GM19025 (cell line): ENCODE data around the gene RPS6KA4.
"Not testable (repeated sequence)": the region's sequence is repeated elsewhere in the genome, so short reads cannot be mapped to it uniquely, and the experiment has no call there.

Experiments
- ATAC-seq: cut with Tn5 transposase; IDR thresholded peaks from one replicate; pipeline ENCODE4 v1.9.1; 2021; ENCODE audit warnings: mild to moderate bottlenecking, low read depth, moderate library complexity; ENCODE audit not compliant: unreplicated experiment

The RPS6KA4 gene

DNA sequence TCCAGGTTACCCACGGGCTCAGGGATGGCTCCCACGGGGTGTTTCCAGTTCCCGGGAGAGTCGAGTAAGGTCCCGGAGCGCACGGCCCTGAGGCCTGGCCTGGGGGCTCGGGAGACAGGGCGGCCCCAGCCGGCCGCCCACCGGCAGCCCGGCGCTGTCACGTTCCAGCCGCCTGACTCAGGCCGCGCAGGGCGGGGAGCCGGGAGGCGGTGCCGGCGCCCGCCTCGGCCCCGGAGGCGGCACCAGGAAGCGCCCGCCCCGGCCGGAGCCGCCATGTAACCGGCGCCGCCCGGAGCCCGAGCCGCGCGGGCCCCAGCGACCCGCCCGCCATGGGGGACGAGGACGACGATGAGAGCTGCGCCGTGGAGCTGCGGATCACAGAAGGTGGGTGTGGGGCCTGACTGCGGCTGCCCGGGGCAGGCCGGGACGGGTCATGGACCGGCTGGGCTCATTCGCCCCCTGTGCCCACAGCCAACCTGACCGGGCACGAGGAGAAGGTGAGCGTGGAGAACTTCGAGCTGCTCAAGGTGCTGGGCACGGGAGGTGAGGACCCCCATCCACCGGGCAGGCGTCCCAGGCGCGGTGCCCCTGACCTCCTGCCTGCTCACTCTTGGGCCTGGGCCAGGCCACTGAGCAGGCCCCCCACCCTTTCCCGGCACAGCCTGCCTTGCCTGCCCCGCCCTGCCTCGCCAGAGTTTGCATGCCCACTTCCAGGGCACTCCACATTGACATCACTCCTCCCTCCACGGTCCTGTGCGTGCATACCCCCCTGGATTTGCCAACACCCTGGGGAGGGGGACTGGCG lies at the start of gene RPS6KA4:
RPS6KA4 (plus strand) TSS at position 256 of the 805 bp plus-strand sequence; CDS start at position 330, 74 bp downstream.
- peak; percentile 65 for ATAC-seq

DNA sequence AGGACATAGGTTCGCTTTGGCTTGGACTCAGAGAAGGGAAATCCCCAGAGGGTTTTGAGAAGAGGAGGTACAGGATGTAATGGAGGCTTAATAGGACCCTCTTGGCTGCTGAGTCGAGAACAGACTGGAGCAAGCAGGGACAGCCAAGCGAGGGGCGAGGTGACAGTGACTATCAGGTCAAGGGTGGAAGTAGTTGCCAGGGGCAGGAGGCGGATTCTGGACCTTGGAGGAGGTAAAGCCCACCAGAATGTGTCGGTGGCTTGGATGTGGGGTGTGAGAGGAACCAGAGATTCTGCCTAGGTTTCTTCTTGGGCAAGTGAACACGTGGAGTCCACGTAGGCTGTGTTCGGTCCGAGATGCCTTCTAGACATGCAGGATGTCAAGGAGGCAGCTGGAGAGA lies 46.0 kb upstream of the RPS6KA4 start:
- ATAC-seq = no peak

DNA sequence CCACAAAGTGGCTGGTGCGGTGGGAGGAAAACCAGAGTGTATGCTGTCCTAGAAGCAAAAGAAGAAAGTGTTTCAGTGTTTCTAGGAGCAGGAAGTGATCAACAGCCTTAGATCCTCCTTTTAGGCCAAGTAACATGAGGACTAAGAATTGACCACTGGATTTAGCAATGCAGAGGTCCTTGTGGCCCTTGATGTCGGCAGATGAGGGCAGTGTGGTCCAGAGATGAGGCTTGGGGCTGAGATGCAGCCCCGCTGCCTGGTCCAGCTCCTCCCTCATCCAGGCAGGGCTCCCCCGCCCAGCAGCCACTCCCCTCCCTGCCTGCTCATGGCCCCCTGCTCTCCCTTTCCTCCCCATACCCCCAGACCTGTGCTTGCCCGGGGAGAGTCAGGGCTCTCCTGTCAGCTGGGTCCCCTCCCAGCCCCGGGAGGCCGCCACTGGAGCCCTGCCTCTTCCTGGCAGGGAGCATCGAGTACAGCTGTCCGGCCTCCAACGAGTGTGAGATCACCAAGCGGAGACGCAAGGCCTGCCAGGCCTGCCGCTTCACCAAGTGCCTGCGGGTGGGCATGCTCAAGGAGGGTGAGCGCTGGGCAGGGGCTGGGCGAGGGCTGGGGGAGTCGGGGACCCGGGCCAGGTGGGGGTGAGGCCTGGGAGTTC lies 45.3 kb upstream of the RPS6KA4 start:
- no peak for ATAC-seq

DNA sequence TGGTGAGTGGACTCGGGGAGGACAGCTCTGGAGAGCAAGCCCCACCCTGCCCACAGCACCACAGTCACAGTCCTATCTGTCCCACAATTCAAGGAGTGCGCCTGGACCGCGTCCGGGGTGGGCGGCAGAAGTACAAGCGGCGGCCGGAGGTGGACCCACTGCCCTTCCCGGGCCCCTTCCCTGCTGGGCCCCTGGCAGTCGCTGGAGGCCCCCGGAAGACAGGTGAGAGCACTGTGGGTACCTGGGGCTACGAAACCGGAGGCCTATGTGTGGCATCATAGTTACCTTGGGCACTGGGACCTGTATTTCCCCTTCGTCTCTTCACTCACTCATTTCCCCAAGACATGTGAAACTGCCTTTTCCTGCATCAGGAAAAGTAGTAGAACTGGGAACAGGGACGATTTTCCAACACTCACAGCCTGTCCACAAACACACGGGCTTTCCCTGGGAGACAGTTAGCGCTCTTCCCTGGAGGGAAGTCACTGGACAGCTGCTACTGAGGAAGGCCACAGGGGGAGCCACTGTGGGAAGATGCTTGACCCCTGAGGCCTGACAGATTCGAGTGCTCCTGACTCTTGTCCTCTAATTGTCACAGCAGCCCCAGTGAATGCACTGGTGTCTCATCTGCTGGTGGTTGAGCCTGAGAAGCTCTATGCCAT lies 44.7 kb upstream of the RPS6KA4 start:
- ATAC-seq = no peak

DNA sequence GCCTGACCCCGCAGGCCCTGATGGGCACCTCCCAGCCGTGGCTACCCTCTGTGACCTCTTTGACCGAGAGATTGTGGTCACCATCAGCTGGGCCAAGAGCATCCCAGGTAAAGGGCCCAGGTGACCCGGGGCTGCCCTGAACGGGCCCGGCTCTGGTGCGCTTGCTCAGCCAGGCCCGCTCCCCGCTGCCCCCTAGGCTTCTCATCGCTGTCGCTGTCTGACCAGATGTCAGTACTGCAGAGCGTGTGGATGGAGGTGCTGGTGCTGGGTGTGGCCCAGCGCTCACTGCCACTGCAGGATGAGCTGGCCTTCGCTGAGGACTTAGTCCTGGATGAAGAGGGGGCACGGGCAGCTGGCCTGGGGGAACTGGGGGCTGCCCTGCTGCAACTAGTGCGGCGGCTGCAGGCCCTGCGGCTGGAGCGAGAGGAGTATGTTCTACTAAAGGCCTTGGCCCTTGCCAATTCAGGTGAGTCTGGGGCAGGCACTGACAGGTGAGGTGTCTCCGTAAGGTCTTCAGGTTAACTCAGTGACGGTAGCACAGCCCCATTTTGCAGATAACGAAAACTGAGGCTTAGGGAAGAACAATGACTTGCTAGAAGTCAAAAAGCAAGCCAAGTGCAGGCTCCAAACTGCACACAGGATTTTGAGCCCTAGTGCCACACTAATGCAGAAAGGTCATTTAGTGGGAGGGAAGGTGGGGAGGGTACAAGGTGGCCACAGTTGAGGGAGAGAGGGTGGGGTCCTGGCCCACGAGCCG lies 44.0 kb upstream of the RPS6KA4 start:
- ATAC-seq = no peak

DNA sequence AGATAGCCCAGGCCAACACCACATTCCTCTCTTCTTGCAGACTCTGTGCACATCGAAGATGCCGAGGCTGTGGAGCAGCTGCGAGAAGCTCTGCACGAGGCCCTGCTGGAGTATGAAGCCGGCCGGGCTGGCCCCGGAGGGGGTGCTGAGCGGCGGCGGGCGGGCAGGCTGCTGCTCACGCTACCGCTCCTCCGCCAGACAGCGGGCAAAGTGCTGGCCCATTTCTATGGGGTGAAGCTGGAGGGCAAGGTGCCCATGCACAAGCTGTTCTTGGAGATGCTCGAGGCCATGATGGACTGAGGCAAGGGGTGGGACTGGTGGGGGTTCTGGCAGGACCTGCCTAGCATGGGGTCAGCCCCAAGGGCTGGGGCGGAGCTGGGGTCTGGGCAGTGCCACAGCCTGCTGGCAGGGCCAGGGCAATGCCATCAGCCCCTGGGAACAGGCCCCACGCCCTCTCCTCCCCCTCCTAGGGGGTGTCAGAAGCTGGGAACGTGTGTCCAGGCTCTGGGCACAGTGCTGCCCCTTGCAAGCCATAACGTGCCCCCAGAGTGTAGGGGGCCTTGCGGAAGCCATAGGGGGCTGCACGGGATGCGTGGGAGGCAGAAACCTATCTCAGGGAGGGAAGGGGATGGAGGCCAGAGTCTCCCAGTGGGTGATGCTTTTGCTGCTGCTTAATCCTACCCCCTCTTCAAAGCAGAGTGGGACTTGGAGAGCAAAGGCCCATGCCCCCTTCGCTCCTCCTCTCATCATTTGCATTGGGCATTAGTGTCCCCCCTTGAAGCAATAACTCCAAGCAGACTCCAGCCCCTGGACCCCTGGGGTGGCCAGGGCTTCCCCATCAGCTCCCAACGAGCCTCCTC lies 43.1 kb upstream of the RPS6KA4 start:
- not testable (repeated sequence) for ATAC-seq

DNA sequence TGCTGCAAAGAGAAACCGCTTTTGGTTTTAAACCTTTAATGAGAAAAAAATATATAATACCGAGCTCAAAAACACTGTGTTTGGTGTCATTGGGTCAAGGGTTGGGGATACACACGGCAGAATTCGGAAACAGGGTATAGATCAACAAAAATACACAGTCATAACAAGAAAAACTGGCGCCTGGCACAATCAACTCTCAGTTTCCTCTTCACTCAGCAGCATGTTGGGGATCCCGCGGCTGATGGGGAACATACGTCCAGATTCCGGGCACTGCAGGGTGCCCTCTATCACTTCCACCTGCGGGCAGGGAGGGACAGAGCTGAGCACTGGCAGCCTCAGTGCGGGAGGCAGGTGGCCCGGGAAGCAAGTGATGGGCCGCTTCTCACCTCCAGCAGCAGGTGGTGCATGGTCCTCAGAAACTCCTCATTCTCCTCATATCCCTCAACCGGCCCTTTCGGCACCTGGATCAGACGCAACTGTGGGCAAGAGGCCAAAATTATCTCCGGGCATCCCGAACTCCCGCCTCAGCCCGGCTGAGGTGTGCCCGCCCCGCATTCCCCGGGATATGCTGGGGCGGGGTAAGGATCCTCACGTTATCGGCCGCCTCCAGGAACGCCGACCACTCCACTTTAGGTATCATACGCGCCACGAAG lies 42.2 kb upstream of the RPS6KA4 start:
- no peak for ATAC-seq

DNA sequence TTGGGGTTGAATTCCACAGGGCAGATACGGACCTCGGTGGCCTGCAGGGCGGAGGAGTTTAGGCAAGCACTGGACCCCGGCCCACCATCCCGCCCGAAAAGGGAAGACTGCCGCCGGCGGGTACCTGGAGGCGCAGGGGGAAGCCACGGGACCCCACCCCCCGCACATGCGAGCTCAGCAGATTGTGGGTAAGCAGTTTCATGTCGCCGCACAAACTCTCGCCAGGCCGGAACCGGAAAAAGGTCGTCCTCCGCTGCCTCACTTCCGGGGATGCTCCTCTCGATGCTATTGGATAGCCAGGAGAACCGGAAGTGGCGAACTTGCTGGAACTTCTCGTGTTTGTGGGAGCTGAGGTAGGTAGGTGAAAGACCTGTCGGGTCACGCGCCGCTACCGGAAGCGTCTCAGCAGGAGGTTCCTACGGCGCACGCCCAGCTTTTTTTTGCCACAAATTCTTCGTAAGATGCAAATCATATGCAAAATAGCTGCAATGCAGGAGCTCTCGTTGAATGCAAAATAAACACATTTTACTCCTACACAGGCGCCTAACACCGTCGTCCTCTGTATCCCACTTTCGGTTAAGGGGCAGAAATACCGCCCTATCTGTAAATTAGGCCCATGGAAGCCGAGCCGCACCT lies 41.5 kb upstream of the RPS6KA4 start, which contains the start of gene TRMT112:
TRMT112 (minus strand) TSS at position 235 of the 636 bp plus-strand sequence; CDS start at position 202, 33 bp downstream.
- peak; percentile 59 for ATAC-seq

DNA sequence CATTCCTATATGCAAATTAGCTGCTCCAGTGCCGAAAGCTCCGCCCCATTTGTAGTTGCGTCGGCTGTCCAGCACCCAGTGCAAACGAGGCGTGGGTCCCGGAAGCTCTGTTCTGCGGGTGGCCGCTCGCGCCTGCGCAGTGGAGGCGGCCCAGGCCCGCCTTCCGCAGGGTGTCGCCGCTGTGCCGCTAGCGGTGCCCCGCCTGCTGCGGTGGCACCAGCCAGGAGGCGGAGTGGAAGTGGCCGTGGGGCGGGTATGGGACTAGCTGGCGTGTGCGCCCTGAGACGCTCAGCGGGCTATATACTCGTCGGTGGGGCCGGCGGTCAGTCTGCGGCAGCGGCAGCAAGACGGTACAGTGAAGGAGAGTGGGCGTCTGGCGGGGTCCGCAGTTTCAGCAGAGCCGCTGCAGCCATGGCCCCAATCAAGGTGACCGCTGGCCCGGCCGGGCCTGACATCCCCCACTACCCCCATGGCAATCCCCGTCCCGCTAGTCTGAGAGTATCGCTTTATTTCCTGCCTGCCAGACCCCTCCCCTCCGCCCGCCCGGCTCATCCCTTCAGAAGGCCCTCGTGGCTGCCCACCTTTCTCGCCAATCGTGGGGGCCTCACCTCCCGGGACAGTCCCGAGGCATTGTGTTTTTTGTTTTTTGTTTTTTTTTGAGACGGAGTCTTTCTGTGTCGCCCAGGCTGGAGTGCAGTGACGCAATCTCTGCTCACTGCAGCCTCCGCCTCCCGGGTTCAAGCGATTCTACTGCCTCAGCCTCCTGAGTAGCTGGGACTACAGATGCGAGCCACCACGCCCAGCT lies 40.8 kb upstream of the RPS6KA4 start, which contains the start of gene PRDX5:
PRDX5 (plus strand) TSS at position 161 of the 805 bp plus-strand sequence; CDS start at position 256, 95 bp downstream.
- ATAC-seq = peak; percentile 73

DNA sequence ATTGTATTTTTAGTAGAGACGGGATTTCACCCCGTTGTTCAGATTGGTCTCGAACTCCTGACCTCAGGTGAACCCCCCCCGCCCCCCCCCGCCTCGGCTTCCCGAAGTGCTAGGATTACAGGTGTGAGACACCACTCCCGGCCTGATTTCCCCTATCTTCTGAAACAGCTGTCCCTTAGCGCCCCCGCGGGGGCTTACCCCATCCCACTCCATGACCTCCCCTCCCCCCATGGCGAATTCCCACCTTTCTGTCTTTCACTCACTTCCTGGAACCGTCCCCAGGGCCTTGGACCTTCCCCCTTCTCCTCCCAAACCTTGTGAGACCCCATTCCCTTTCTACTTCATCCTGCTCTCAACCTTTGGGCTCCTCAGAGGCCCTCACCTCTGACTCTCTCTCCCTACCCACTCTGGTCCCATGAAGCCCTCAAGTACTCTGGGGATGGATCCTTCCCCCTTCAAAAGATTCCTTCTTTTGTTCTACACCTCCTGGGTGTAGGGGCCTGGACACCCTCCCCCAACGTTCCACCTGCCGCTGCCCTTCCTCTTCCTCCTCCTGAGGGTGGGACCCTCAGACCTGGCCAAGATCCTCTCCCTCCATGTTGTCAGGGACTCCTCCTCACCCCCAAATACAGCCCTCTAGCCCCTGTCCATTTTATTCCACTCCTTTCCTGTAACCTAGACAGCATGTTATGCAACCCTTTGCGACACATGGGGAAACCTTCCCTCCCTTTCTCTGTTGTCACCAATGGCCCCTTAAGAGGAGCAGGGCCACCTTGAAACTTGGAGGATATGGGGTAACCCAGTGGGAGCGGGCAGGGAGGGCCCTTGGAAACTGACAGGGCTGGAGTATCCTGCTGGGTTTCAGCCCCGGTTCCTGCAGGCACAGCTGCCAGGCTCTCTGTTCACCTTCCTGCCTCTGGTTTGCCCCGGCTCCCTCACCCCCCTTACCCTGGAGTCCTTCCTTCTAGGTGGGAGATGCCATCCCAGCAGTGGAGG lies 39.9 kb upstream of the RPS6KA4 start:
- ATAC-seq = no peak

DNA sequence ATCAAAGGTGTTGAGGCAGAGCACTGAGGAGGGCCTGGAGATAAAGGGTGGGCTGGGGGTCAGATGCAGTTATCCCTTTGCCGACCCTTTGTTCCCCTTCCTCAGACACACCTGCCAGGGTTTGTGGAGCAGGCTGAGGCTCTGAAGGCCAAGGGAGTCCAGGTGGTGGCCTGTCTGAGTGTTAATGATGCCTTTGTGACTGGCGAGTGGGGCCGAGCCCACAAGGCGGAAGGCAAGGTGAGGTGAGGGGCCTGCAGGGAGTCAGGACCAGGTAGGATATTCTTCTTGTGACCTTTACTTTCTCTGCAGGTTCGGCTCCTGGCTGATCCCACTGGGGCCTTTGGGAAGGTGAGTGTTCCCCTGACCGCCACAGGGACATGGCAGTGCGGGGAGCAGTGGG lies 38.4 kb upstream of the RPS6KA4 start:
- ATAC-seq = no peak

DNA sequence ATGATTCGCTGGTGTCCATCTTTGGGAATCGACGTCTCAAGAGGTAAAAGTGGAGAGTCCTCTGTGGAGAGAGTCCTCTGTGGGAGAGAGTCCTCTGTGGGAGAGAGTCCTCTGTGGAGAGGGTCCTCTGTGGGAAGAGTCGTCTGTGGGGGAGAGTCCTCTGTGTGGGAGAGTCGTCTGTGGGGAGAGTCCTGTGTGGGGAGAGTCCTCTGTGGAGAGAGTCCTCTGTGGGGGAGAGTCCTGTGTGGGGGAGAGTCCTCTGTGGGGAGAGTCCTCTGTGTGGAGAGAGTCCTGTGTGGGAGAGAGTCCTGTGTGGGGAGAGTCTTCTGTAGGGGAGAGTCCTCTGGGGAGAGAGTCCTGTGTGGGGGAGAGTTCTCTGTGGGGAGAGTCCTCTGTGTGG lies 37.9 kb upstream of the RPS6KA4 start:
- no peak for ATAC-seq

DNA sequence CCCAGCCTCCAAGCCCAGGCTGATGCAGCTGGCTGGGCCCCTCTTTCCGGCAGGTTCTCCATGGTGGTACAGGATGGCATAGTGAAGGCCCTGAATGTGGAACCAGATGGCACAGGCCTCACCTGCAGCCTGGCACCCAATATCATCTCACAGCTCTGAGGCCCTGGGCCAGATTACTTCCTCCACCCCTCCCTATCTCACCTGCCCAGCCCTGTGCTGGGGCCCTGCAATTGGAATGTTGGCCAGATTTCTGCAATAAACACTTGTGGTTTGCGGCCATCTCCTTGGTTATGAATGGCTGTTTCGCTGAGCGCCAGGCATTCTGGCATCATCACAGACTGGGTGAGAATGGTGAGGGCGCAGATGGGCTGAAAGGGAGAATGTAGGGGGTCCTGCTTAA lies 37.4 kb upstream of the RPS6KA4 start:
- no peak for ATAC-seq

DNA sequence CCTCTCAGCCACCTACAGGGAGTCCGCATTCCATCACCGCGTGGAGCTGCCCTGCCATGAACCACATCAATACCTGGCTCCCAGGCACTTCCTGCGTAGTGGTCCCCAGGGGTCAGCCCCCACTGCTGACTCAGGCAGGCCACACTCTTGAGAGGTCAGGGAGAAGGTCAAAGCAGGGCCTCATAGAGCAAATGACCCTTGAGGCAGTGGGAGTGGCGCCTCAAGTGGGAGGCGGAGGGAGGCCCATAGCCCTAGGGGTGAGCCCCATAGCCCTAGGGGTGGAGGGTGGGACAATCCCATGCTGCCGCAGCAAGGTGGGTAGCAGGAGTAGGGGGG lies 36.1 kb upstream of the RPS6KA4 start:
- no peak for ATAC-seq

DNA sequence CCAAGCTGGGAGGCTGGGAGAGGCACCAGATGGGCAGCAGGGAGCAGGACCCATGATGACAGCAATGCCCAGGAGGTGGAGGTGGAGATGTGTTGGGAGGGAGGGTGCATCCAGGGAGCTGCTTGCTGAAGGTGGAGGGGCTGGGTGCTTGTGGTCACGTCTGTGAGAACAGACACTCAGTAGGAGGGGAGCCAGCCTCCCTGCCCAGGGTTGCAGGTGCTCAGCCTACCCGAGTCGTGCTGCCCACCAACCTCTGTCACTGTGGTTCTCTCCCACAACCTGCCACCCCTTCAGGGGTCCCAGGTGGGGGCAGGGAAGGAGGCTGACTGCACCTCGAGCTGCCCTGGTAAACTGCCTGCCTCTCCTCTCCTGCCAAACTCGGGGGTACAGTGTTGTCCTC lies 35.6 kb upstream of the RPS6KA4 start:
- no peak for ATAC-seq

DNA sequence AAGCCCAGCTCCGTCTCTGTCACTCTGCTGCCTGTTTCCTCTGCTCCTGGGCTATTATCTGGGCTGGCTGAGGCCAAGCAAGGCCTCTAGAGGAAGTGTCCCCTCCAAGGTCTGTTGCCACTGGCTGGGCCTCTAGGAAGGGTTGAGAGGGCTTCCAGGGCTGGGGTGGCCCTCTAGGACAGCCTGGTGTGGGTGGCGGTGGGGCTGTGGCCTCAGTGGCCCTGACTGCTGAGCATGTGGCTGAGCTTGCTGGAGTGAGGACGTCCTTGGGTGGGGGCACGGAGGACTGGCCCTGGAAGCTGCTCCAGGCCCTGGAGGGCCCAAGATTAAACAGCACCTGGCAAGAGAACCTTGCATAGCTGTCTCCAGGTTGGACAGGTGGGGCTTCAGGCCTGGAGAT lies 35.0 kb upstream of the RPS6KA4 start:
- not testable (repeated sequence) for ATAC-seq
